GM23338 (cell line): ENCODE measurements around the gene NAP1L4. TPM values are rescaled to one million over a fixed set of nuclear protein-coding genes. Genes with fewer than 3 reads are reported as not detected.

Experiments
- ATAC-seq: fragments of 200-7000 bp; cut with Tn5 transposase; 3 replicates; pipeline ENCODE4 v1.9.1; 2020
- DNase-seq: peaks from one replicate; pipeline ENCODE4 v3.0.0-alpha.2; 2015; ENCODE audit warnings: low spot score
- H2AFZ ChIP-seq: fragments of 200-600 bp; sonication (generic); 2 replicates; pipeline ENCODE4 v1.8.0; 2016; ENCODE audit warnings: antibody characterized with exemption, mild to moderate bottlenecking, moderate library complexity
- H3F3A ChIP-seq: fragments of 200-600 bp; sonication (generic); replicated peaks from 2 replicates; pipeline ENCODE4 v1.8.0; 2017; ENCODE audit warnings: antibody characterized with exemption, mixed run types, low read depth
- H3K27ac ChIP-seq: fragments of 200-600 bp; sonication (generic); 2 replicates; pipeline ENCODE4 v1.6.1; 2016; ENCODE audit warnings: low read depth
- H3K27me3 ChIP-seq: fragments of 200-600 bp; sonication (generic); 2 replicates; pipeline ENCODE4 v1.8.0; 2016; ENCODE audit warnings: mild to moderate bottlenecking, mixed run types, moderate library complexity; ENCODE audit not compliant: insufficient read depth
- H3K36me3 ChIP-seq: fragments of 200-600 bp; sonication (generic); 2 replicates; pipeline ENCODE4 v1.8.0; 2016; ENCODE audit warnings: mild to moderate bottlenecking; ENCODE audit not compliant: insufficient read depth
- H3K4me1 ChIP-seq: fragments of 200-600 bp; sonication (generic); 2 replicates; pipeline ENCODE4 v1.8.0; 2016; ENCODE audit warnings: mild to moderate bottlenecking, moderate library complexity; ENCODE audit not compliant: insufficient read depth
- H3K4me2 ChIP-seq: fragments of 200-600 bp; sonication (generic); 2 replicates; pipeline ENCODE4 v1.7.1; 2017; ENCODE audit warnings: mixed run types
- H3K4me3 ChIP-seq: fragments of 200-600 bp; sonication (generic); 2 replicates; pipeline ENCODE4 v1.6.1; 2016; ENCODE audit warnings: mixed run types
- H3K79me2 ChIP-seq: fragments of 200-600 bp; sonication (generic); replicated peaks from 2 replicates; pipeline ENCODE4 v1.8.0; 2017; ENCODE audit warnings: mild to moderate bottlenecking; ENCODE audit not compliant: insufficient read depth
- H3K9me2 ChIP-seq: fragments of 200-600 bp; sonication (generic); 2 replicates; pipeline ENCODE4 v1.8.0; 2017; ENCODE audit not compliant: insufficient read depth
- H4K20me1 ChIP-seq: fragments of 200-600 bp; sonication (generic); replicated peaks from 2 replicates; pipeline ENCODE4 v1.8.0; 2017; ENCODE audit warnings: mild to moderate bottlenecking; ENCODE audit not compliant: insufficient read depth
- H3K27ac Mint-ChIP-seq: 2 replicates; pipeline ENCODE4 v1.8.0; 2020; ENCODE audit warnings: inconsistent platforms, mild to moderate bottlenecking, moderate library complexity, mixed read lengths
- H3K27me3 Mint-ChIP-seq: 3 replicates; pipeline ENCODE4 v1.8.0; 2022; ENCODE audit warnings: low read depth, mild to moderate bottlenecking, moderate library complexity, mixed read lengths, inconsistent platforms; ENCODE audit not compliant: insufficient read depth, poor library complexity
- H3K36me3 Mint-ChIP-seq: 3 replicates; pipeline ENCODE4 v1.8.0; 2021; ENCODE audit warnings: low read depth, mild to moderate bottlenecking, inconsistent platforms, moderate library complexity, mixed read lengths
- H3K4me1 Mint-ChIP-seq: 3 replicates; pipeline ENCODE4 v1.8.0; 2020; ENCODE audit warnings: mild to moderate bottlenecking, inconsistent platforms, mixed read lengths
- H3K4me3 Mint-ChIP-seq: 3 replicates; pipeline ENCODE4 v1.8.0; 2021; ENCODE audit warnings: moderate library complexity, mild to moderate bottlenecking, inconsistent platforms, mixed read lengths
- H3K9me3 Mint-ChIP-seq: 3 replicates; pipeline ENCODE4 v1.8.0; 2020; ENCODE audit warnings: moderate library complexity, mild to moderate bottlenecking, inconsistent platforms, mixed read lengths
- CREB1 ChIP-seq: fragments of 250-450 bp; sonication (Bioruptor Pico); IDR thresholded peaks from 2 replicates; pipeline ENCODE4 v1.5.0; 2020; ENCODE audit warnings: low read depth, mild to moderate bottlenecking, moderate library complexity
- EZH2 ChIP-seq: fragments of 200-600 bp; sonication (generic); IDR thresholded peaks from one replicate; pipeline ENCODE4 v1.8.0; 2017; ENCODE audit warnings: antibody characterized with exemption, mild to moderate bottlenecking, low read depth; ENCODE audit not compliant: unreplicated experiment
- EZH2phosphoT487 ChIP-seq: fragments of 200-600 bp; sonication (generic); IDR thresholded peaks from one replicate; pipeline ENCODE4 v1.8.1; 2018; ENCODE audit warnings: antibody characterized with exemption; ENCODE audit not compliant: unreplicated experiment
- JUNB ChIP-seq: IDR thresholded peaks from one replicate; pipeline ENCODE4 v1.6.1; 2016; ENCODE audit warnings: antibody characterized with exemption; ENCODE audit not compliant: unreplicated experiment
- NANOG ChIP-seq: IDR thresholded peaks from 2 replicates; pipeline ENCODE4 v1.6.1; 2016; ENCODE audit warnings: antibody characterized with exemption, borderline replicate concordance
- POLR2AphosphoS5 ChIP-seq: IDR thresholded peaks from 2 replicates; pipeline ENCODE4 v1.6.1; 2016; ENCODE audit warnings: antibody characterized with exemption, low read depth
- STAT1 ChIP-seq: IDR thresholded peaks from one replicate; pipeline ENCODE4 v1.6.1; 2016; ENCODE audit warnings: antibody characterized with exemption; ENCODE audit not compliant: unreplicated experiment
- ZNF114 ChIP-seq: fragments of 250-450 bp; sonication (Bioruptor Pico); IDR thresholded peaks from 2 replicates; pipeline ENCODE4 v1.5.0; 2020; ENCODE audit warnings: mild to moderate bottlenecking, moderate library complexity
- ZNF331 ChIP-seq: fragments of 250-450 bp; sonication (Bioruptor Pico); IDR thresholded peaks from 2 replicates; pipeline ENCODE4 v1.5.0; 2020; ENCODE audit warnings: low read depth, mild to moderate bottlenecking, moderate library complexity
- polyA plus RNA-seq: library from polyadenylated mRNA; unstranded; fragments of >200 nt; fragmentation: Nextera tagmentation; extraction: Ambion mirVana; gene quantifications from 2 replicates; pipeline ENCODE4 v1.2.1, GENCODE V29; 2016
- total RNA-seq: library from RNA; depleted of rRNA; stranded (reverse); fragments of >200 nt; shearing (Covaris generic); gene quantifications from 2 replicates; pipeline ENCODE4 v1.2.3, GENCODE V29; 2014
- TF ChIP-seq, protein P1 (sequence below): IDR thresholded peaks from 2 replicates; pipeline ENCODE4 v1.6.1; 2016; ENCODE audit warnings: antibody characterized with exemption
- TF ChIP-seq, protein P2 (sequence below), 2 experiments: fragments of 200-600 bp in 1 of 2; sonication (generic) in 1 of 2; conservative IDR thresholded peaks; 2 replicates each; pipeline versions ENCODE4 v1.5.1 to v1.6.1; 2016 to 2017; ENCODE audit warnings: antibody characterized with exemption in 2 of 2, low read depth in 2 of 2, mild to moderate bottlenecking in 2 of 2, moderate library complexity in 1 of 2
- TF ChIP-seq, protein P3 (sequence below): fragments of 250-450 bp; sonication (Bioruptor Pico); IDR thresholded peaks from 2 replicates; pipeline ENCODE4 v1.5.0; 2020; ENCODE audit warnings: mild to moderate bottlenecking, moderate library complexity

Gene NAP1L4
- total and polyA plus RNA-seq, 2 experiments from 2014 or later = 181 to 189 TPM

- H3K27me3 ChIP-seq = no peaks in the 10 kb centered on the region
- ATAC-seq (no peak; the same call in 2 of the 3 replicates), DNase-seq (no peak)
- no peak overlapping the region for H3K4me3 Mint-ChIP-seq
- peaks cover 87% of the 10 kb centered on the region for H3K36me3 Mint-ChIP-seq
- peaks cover 3% of the 10 kb centered on the region for H3K27me3 Mint-ChIP-seq
- peaks cover 9% of the 10 kb centered on the region; the same call in 1 of the 2 replicates for H4K20me1 ChIP-seq
- H3K79me2 ChIP-seq = no peaks in the 10 kb centered on the region
- no peaks in the 10 kb centered on the region for H3K9me2 ChIP-seq
- H3K27ac ChIP-seq = no peak overlapping the region
- H3F3A ChIP-seq = 0 out of 2 replicates have a peak, but pooled peaks cover 10% of the 10 kb centered on the region
- H3K4me1 ChIP-seq = no peaks in the 10 kb centered on the region
- no peak overlapping the region; the same call in 1 of the 2 replicates for H3K27ac Mint-ChIP-seq
- H3K9me3 Mint-ChIP-seq = no peaks in the 10 kb centered on the region
- H3K4me3 ChIP-seq = no peak overlapping the region
- no peak overlapping the region for H3K4me2 ChIP-seq
- peaks cover 52% of the 10 kb centered on the region for H3K36me3 ChIP-seq
- no peaks in the 10 kb centered on the region for H3K4me1 Mint-ChIP-seq
- H2AFZ ChIP-seq = no peak overlapping the region
- TF ChIP-seq STAT1 (no peak), JUNB (no peak), ZNF331 (CRISPR knock-in tag) (no peak), CREB1 (no peak), EZH2phosphoT487 (no peak)
- TF ChIP-seq, protein P1, sequence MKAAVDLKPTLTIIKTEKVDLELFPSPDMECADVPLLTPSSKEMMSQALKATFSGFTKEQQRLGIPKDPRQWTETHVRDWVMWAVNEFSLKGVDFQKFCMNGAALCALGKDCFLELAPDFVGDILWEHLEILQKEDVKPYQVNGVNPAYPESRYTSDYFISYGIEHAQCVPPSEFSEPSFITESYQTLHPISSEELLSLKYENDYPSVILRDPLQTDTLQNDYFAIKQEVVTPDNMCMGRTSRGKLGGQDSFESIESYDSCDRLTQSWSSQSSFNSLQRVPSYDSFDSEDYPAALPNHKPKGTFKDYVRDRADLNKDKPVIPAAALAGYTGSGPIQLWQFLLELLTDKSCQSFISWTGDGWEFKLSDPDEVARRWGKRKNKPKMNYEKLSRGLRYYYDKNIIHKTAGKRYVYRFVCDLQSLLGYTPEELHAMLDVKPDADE = no peak
Observed at GRCh38 chr11:3016861-3017260, 24.7 kb upstream of the NAP1L4 start.

DNA sequence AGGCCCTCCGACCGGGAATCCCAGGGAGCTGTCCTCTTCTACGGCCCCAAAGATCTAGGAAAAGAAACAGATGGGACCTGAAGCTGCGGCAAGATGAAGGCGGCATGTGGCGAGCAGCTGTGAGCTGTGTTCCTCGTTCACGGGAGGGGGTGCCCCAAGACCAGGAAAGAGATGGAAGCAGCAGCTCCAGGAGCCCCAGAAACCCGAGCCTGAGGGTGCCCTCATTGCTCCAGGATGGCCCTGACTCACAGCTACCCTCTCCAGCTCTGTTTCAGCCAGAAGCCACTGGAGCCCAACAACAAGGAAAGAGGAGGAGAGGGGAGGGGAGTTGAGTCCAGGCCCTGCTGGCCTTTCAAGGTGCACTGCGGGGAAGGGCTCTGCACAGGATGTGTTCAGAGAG is 23.7 kb upstream of the NAP1L4 start:
- DNase-seq (no peak), ATAC-seq (no peak)
- no peaks in the 10 kb centered on the region for H3K4me1 Mint-ChIP-seq
- H3K9me3 Mint-ChIP-seq = no peaks in the 10 kb centered on the region
- Histone ChIP-seq H3K4me2 (no peak overlapping the region), H3F3A (0 out of 2 replicates have a peak, but pooled peaks cover 10% of the 10 kb centered on the region), H3K9me2 (no peaks in the 10 kb centered on the region), H3K27ac (no peak overlapping the region), H3K4me3 (no peak overlapping the region), H3K27me3 (no peaks in the 10 kb centered on the region), H3K4me1 (no peaks in the 10 kb centered on the region), H3K36me3 (peaks cover 56% of the 10 kb centered on the region), H2AFZ (no peak overlapping the region), H4K20me1 (peaks cover 5% of the 10 kb centered on the region; the same call in 1 of the 2 replicates), H3K79me2 (no peaks in the 10 kb centered on the region)
- H3K4me3 Mint-ChIP-seq = no peak overlapping the region
- no peak overlapping the region for H3K27ac Mint-ChIP-seq
- H3K27me3 Mint-ChIP-seq = peaks cover 2% of the 10 kb centered on the region
- TF ChIP-seq, protein P2, sequence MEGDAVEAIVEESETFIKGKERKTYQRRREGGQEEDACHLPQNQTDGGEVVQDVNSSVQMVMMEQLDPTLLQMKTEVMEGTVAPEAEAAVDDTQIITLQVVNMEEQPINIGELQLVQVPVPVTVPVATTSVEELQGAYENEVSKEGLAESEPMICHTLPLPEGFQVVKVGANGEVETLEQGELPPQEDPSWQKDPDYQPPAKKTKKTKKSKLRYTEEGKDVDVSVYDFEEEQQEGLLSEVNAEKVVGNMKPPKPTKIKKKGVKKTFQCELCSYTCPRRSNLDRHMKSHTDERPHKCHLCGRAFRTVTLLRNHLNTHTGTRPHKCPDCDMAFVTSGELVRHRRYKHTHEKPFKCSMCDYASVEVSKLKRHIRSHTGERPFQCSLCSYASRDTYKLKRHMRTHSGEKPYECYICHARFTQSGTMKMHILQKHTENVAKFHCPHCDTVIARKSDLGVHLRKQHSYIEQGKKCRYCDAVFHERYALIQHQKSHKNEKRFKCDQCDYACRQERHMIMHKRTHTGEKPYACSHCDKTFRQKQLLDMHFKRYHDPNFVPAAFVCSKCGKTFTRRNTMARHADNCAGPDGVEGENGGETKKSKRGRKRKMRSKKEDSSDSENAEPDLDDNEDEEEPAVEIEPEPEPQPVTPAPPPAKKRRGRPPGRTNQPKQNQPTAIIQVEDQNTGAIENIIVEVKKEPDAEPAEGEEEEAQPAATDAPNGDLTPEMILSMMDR (conservative IDR thresholded peaks at IDR 0.05; ENCODE audit: low read depth in 2 of 2) = no peak
- no peak for TF ChIP-seq NANOG
- TF ChIP-seq, protein P1 = no peak
- no peak for TF ChIP-seq JUNB
- no peak for TF ChIP-seq ZNF114 (CRISPR knock-in tag)
- TF ChIP-seq POLR2AphosphoS5 = no peak
- TF ChIP-seq, protein P3, sequence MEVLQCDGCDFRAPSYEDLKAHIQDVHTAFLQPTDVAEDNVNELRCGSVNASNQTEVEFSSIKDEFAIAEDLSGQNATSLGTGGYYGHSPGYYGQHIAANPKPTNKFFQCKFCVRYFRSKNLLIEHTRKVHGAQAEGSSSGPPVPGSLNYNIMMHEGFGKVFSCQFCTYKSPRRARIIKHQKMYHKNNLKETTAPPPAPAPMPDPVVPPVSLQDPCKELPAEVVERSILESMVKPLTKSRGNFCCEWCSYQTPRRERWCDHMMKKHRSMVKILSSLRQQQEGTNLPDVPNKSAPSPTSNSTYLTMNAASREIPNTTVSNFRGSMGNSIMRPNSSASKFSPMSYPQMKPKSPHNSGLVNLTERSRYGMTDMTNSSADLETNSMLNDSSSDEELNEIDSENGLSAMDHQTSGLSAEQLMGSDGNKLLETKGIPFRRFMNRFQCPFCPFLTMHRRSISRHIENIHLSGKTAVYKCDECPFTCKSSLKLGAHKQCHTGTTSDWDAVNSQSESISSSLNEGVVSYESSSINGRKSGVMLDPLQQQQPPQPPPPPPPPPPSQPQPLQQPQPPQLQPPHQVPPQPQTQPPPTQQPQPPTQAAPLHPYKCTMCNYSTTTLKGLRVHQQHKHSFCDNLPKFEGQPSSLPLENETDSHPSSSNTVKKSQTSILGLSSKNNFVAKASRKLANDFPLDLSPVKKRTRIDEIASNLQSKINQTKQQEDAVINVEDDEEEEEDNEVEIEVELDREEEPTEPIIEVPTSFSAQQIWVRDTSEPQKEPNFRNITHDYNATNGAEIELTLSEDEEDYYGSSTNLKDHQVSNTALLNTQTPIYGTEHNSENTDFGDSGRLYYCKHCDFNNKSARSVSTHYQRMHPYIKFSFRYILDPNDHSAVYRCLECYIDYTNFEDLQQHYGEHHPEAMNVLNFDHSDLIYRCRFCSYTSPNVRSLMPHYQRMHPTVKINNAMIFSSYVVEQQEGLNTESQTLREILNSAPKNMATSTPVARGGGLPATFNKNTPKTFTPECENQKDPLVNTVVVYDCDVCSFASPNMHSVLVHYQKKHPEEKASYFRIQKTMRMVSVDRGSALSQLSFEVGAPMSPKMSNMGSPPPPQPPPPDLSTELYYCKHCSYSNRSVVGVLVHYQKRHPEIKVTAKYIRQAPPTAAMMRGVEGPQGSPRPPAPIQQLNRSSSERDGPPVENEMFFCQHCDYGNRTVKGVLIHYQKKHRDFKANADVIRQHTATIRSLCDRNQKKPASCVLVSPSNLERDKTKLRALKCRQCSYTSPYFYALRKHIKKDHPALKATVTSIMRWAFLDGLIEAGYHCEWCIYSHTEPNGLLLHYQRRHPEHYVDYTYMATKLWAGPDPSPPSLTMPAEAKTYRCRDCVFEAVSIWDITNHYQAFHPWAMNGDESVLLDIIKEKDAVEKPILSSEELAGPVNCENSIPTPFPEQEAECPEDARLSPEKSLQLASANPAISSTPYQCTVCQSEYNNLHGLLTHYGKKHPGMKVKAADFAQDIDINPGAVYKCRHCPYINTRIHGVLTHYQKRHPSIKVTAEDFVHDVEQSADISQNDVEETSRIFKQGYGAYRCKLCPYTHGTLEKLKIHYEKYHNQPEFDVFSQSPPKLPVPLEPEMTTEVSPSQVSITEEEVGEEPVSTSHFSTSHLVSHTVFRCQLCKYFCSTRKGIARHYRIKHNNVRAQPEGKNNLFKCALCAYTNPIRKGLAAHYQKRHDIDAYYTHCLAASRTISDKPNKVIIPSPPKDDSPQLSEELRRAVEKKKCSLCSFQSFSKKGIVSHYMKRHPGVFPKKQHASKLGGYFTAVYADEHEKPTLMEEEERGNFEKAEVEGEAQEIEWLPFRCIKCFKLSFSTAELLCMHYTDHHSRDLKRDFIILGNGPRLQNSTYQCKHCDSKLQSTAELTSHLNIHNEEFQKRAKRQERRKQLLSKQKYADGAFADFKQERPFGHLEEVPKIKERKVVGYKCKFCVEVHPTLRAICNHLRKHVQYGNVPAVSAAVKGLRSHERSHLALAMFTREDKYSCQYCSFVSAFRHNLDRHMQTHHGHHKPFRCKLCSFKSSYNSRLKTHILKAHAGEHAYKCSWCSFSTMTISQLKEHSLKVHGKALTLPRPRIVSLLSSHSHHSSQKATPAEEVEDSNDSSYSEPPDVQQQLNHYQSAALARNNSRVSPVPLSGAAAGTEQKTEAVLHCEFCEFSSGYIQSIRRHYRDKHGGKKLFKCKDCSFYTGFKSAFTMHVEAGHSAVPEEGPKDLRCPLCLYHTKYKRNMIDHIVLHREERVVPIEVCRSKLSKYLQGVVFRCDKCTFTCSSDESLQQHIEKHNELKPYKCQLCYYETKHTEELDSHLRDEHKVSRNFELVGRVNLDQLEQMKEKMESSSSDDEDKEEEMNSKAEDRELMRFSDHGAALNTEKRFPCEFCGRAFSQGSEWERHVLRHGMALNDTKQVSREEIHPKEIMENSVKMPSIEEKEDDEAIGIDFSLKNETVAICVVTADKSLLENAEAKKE = no peak
- TF ChIP-seq ZNF331 (CRISPR knock-in tag) = no peak
- TF ChIP-seq EZH2phosphoT487 = no peak
- TF ChIP-seq EZH2 = no peak
- no peak for TF ChIP-seq CREB1
- H3K36me3 Mint-ChIP-seq = peaks cover 94% of the 10 kb centered on the region
